A549 (cell line): ENCODE measurements around the gene CCDC171. TPM values are rescaled to one million over a fixed set of nuclear protein-coding genes. Genes with fewer than 3 reads are reported as not detected.
A peak's percentile ranks its signal among the peaks of the same experiment; 100 is the strongest.

Source experiments
- ATAC-seq, 2 experiments: fragments of 200-7000 bp in 1 of 2; fragments of >200 bp in 1 of 2; cut with Nextera tagmentation in 1 of 2; cut with Tn5 transposase in 1 of 2; 3 replicates each; pipeline versions ENCODE4 v1.8.0 to v1.9.1; 2018 to 2020; ENCODE audit warnings: mild to moderate bottlenecking in 1 of 2, moderate library complexity in 1 of 2
- CTCF ChIA-PET: fragments of 300-600 bp; sonication (Branson Sonifier 250); formaldehyde crosslinking; extraction: SDS; loops from one replicate; lab custom pipeline; 2021; ENCODE audit warnings: antibody characterized with exemption, inconsistent platforms; lab: Yijun Ruan, JAX
- POLR2A ChIA-PET: fragments of 350-600 bp; formaldehyde crosslinking; extraction: SDS; loops from one replicate; lab custom pipeline; 2021; ENCODE audit warnings: antibody characterized with exemption, inconsistent platforms; lab: Yijun Ruan, JAX
- DNase-seq, 2 experiments: peaks; one replicate each; pipeline versions ENCODE4 v3.0.0 to v3.0.0-alpha.2; 2011 to 2016; ENCODE audit warnings: low read depth in 1 of 2, low spot score in 1 of 2
- FAIRE-seq: peaks from 2 replicates; lab custom pipeline; 2011; peaks lifted over from hg19 to GRCh38; lab: Jason Lieb, UNC
- H3K27ac ChIP-seq, 2 experiments: fragments of >200 bp; sonication (Bioruptor Twin); formaldehyde crosslinking; 3 replicates each; pipeline ENCODE4 v1.5.1; 2016 to 2017
- H3K4me1 ChIP-seq: fragments of >200 bp; sonication (Bioruptor Twin); formaldehyde crosslinking; 3 replicates; pipeline ENCODE4 v1.6.1; 2016
- H3K4me2 ChIP-seq: fragments of >200 bp; sonication (Bioruptor Twin); formaldehyde crosslinking; 3 replicates; pipeline ENCODE4 v1.6.1; 2016
- H3K4me3 ChIP-seq: fragments of >200 bp; sonication (Bioruptor Twin); formaldehyde crosslinking; 3 replicates; pipeline ENCODE4 v1.5.1; 2016
- H3K9me3 ChIP-seq: fragments of >200 bp; sonication (Bioruptor Twin); formaldehyde crosslinking; 3 replicates; pipeline ENCODE4 v1.6.1; 2016
- ATOH8 ChIP-seq: fragments of 250-450 bp; sonication (Bioruptor Pico); IDR thresholded peaks from 2 replicates; pipeline ENCODE4 v1.5.0; 2020; ENCODE audit warnings: low read depth, mild to moderate bottlenecking, moderate library complexity
- CBX2 ChIP-seq: fragments of 200-600 bp; sonication (generic); IDR thresholded peaks from 2 replicates; pipeline ENCODE4 v1.6.1; 2016; ENCODE audit warnings: low read depth, mild to moderate bottlenecking, borderline replicate concordance
- CBX8 ChIP-seq: fragments of 200-600 bp; sonication (generic); IDR thresholded peaks from 2 replicates; pipeline ENCODE4 v1.6.1; 2016
- CHD2 ChIP-seq: fragments of 150-350 bp; IDR thresholded peaks from 2 replicates; pipeline ENCODE4 v1.6.1; 2014; ENCODE audit warnings: low read length; ENCODE audit not compliant: partially characterized antibody
- EHMT2 ChIP-seq: fragments of 200-600 bp; sonication (generic); IDR thresholded peaks from 2 replicates; pipeline ENCODE4 v1.6.1; 2016; ENCODE audit warnings: antibody characterized with exemption, low read depth, mild to moderate bottlenecking, moderate library complexity
- FOSL2 ChIP-seq, 2 experiments: fragments of 450-650 bp in 1 of 2; fragments of >200 bp in 1 of 2; sonication (Bioruptor Twin) in 1 of 2; formaldehyde crosslinking; IDR thresholded peaks; 2 replicates each; pipeline versions ENCODE4 v1.5.0 to v1.6.1; 2016 to 2020; ENCODE audit warnings: mild to moderate bottlenecking in 1 of 2, moderate library complexity in 1 of 2
- GATA3 ChIP-seq: IDR thresholded peaks from 2 replicates; pipeline ENCODE4 v1.6.1; 2012; ENCODE audit warnings: borderline replicate concordance
- HES2 ChIP-seq: fragments of >200 bp; sonication (Bioruptor Twin); formaldehyde crosslinking; IDR thresholded peaks from 2 replicates; pipeline ENCODE4 v1.6.1; 2016
- HMGXB4 ChIP-seq: fragments of 250-450 bp; sonication (Bioruptor Pico); IDR thresholded peaks from 2 replicates; pipeline ENCODE4 v1.5.0; 2021; ENCODE audit warnings: mild to moderate bottlenecking, moderate library complexity, borderline replicate concordance
- HOXA7 ChIP-seq: fragments of 250-450 bp; sonication (Bioruptor Pico); IDR thresholded peaks from 2 replicates; pipeline ENCODE4 v1.5.0; 2020; ENCODE audit warnings: mild to moderate bottlenecking, moderate library complexity
- HOXB5 ChIP-seq: fragments of 250-450 bp; sonication (Bioruptor Pico); IDR thresholded peaks from 2 replicates; pipeline ENCODE4 v1.5.0; 2020; ENCODE audit warnings: mild to moderate bottlenecking, moderate library complexity
- JUNB ChIP-seq: fragments of >200 bp; sonication (Bioruptor Twin); formaldehyde crosslinking; IDR thresholded peaks from 2 replicates; pipeline ENCODE4 v1.6.1; 2016
- KDM1A ChIP-seq: fragments of 200-600 bp; sonication (generic); IDR thresholded peaks from 2 replicates; pipeline ENCODE4 v1.6.1; 2016; ENCODE audit warnings: low read depth, mild to moderate bottlenecking
- KDM5A ChIP-seq: fragments of 200-600 bp; sonication (generic); IDR thresholded peaks from 2 replicates; pipeline ENCODE4 v1.6.1; 2016; ENCODE audit warnings: antibody characterized with exemption, mild to moderate bottlenecking
- MAX ChIP-seq: IDR thresholded peaks from 2 replicates; pipeline ENCODE4 v1.6.1; 2012
- MYC ChIP-seq: IDR thresholded peaks from 2 replicates; pipeline ENCODE4 v1.6.1; 2012; ENCODE audit warnings: mild to moderate bottlenecking, inconsistent platforms, low read length, improper control_type of control experiment, borderline replicate concordance
- NPAS2 ChIP-seq: fragments of 250-450 bp; sonication (Bioruptor Pico); IDR thresholded peaks from 2 replicates; pipeline ENCODE4 v1.8.0; 2022; ENCODE audit warnings: mild to moderate bottlenecking, moderate library complexity, borderline replicate concordance
- PHF8 ChIP-seq: fragments of 200-600 bp; sonication (generic); IDR thresholded peaks from 2 replicates; pipeline ENCODE4 v1.6.1; 2016; ENCODE audit warnings: low read depth, mild to moderate bottlenecking, antibody characterized with exemption, moderate library complexity, borderline replicate concordance
- POLR2A ChIP-seq: IDR thresholded peaks from 2 replicates; pipeline ENCODE4 v1.6.1; 2012; ENCODE audit warnings: mild to moderate bottlenecking, low read length
- RFX5 ChIP-seq: fragments of 450-650 bp; IDR thresholded peaks from 2 replicates; pipeline ENCODE4 v1.7.1; 2014; ENCODE audit warnings: antibody characterized with exemption, mild to moderate bottlenecking, moderate library complexity
- SREBF2 ChIP-seq: fragments of 450-650 bp; IDR thresholded peaks from 2 replicates; pipeline ENCODE4 v1.6.1; 2014; ENCODE audit warnings: mild to moderate bottlenecking, moderate library complexity
- USF2 ChIP-seq: fragments of 450-650 bp; IDR thresholded peaks from 2 replicates; pipeline ENCODE4 v1.6.1; 2014; ENCODE audit warnings: antibody characterized with exemption
- ZFP36 ChIP-seq: fragments of 450-650 bp; IDR thresholded peaks from 2 replicates; pipeline ENCODE4 v1.6.1; 2014; ENCODE audit warnings: borderline replicate concordance; ENCODE audit not compliant: partially characterized antibody
- ZNF302 ChIP-seq: fragments of 250-450 bp; sonication (Bioruptor Pico); IDR thresholded peaks from 2 replicates; pipeline ENCODE4 v1.9.0; 2021; ENCODE audit warnings: inconsistent platforms, mild to moderate bottlenecking, moderate library complexity
- WGBS: methylation state at CpG from one replicate; pipeline ENCODE4 v1.1.6; 2017; ENCODE audit errors: missing lambda C conversion rate; 5-methylcytosine and 5-hydroxymethylcytosine counted together
- polyA plus RNA-seq, 4 experiments: library from polyadenylated mRNA; depleted of rRNA in 3 of 4; stranded (reverse); fragments of >200 nt; fragmentation: RNase III in 1 of 4; extraction: RNeasy Plus Mini Kit Qiagen cat#74134 plus additional on column Dnase treatment in 1 of 4; gene quantifications; 2 replicates in 3 of 4; 3 replicates in 1 of 4; pipeline ENCODE4 v1.2.3, GENCODE V29; 2011 to 2017

CCDC171 gene
- polyA plus RNA-seq, 2 of the 4 experiments (the other 2 are of a cell fraction): 0.88 to 1.3 TPM

- H3K4me1 ChIP-seq: peaks cover 22% of the 10 kb centered on the region
- CTCF ChIA-PET: interaction anchor here (1.1 to 2.0 kb wide), 4 partner anchors 17 to 95 kb away, joined by 3 to 11 read pairs (median 4); no protein-coding TSS in a partner anchor
- no peak for DNase-seq
- no peak for ATAC-seq
- FAIRE-seq: no peak
- H3K4me2 ChIP-seq: peak overlapping the region; percentile 76
- no peak overlapping the region for H3K4me3 ChIP-seq
- H3K9me3 ChIP-seq: no peaks in the 10 kb centered on the region
- WGBS: 93% methylated on average over 1 of the region's 1 CpG
- peak overlapping the region in 1 of 2 experiments; percentile 99; a peak in 1 of 6 replicates for H3K27ac ChIP-seq
- POLR2A ChIA-PET: interaction anchor here (0.6 to 3.0 kb wide), 3 partner anchors 25 to 41 kb away, joined by 3 to 52 read pairs (median 3); partner anchors contain the start of gene CCDC171
- TF ChIP-seq EHMT2: no peak
- TF ChIP-seq ATOH8 (CRISPR knock-in tag): no peak
Observed at GRCh38 chr9:15512204-15512603, 40.6 kb upstream of the CCDC171 start.

GRCh38 chr9:15512889-15513288 is 40.0 kb upstream of the CCDC171 start:
- H3K4me2 ChIP-seq: no peak overlapping the region
- no peak overlapping the region for H3K4me3 ChIP-seq
- DNase-seq (no peak), FAIRE-seq (no peak), ATAC-seq (no peak)
- CTCF ChIA-PET: interaction anchor here (0.7 to 2.0 kb wide), 6 partner anchors 12 to 141 kb away, joined by 3 to 11 read pairs (median 3); no protein-coding TSS in a partner anchor
- H3K27ac ChIP-seq: no peak overlapping the region
- TF ChIP-seq HES2: no peak
- no peak for TF ChIP-seq NPAS2 (CRISPR knock-in tag)
- no peak for TF ChIP-seq USF2
- no peak for TF ChIP-seq ZNF302 (CRISPR knock-in tag)
- no peak for TF ChIP-seq CBX2
- no peak for TF ChIP-seq KDM1A
- TF ChIP-seq HOXA7 (CRISPR knock-in tag): no peak
- TF ChIP-seq CBX8: no peak
- TF ChIP-seq RFX5: no peak
- TF ChIP-seq MAX: no peak
- POLR2A ChIA-PET: interaction anchor here (1.3 to 1.4 kb wide), 2 partner anchors 30 to 40 kb away, joined by 3 to 8 read pairs; partner anchors contain the start of gene CCDC171
- H3K9me3 ChIP-seq: no peaks in the 10 kb centered on the region
- peaks cover 22% of the 10 kb centered on the region for H3K4me1 ChIP-seq
- 85% methylated on average over 2 of the region's 3 CpGs for WGBS

GRCh38 chr9:15513335-15513734 is 39.5 kb upstream of the CCDC171 start:
- CTCF ChIA-PET: interaction anchor here (0.7 to 2.0 kb wide), 5 partner anchors 11 to 141 kb away, joined by 3 to 11 read pairs (median 3); no protein-coding TSS in a partner anchor

GRCh38 chr9:15519831-15520230 is 33.0 kb upstream of the CCDC171 start:
- ChIA-PET POLR2A (no interaction called here), CTCF (interaction anchor here (0.8 kb wide), 1 partner anchor 10 kb away, joined by 3 read pairs; no protein-coding TSS in a partner anchor)
- no peak for DNase-seq
- Histone ChIP-seq H3K27ac (no peak overlapping the region), H3K4me2 (no peak overlapping the region), H3K9me3 (no peaks in the 10 kb centered on the region), H3K4me3 (no peak overlapping the region), H3K4me1 (no peaks in the 10 kb centered on the region)
- no peak for ATAC-seq
- no peak for FAIRE-seq
- WGBS: 80% methylated on average over 2 of the region's 2 CpGs
- TF ChIP-seq KDM5A (no peak), HOXB5 (CRISPR knock-in tag) (no peak), POLR2A (no peak), CHD2 (no peak), MAX (no peak), FOSL2 (IDR thresholded peaks at IDR 0.05) (no peak), FOSL2 (CRISPR knock-in tag; IDR thresholded peaks at IDR 0.05) (no peak), JUNB (no peak), USF2 (no peak), HMGXB4 (CRISPR knock-in tag) (no peak), MYC (no peak), PHF8 (no peak), HES2 (no peak), GATA3 (no peak), SREBF2 (no peak)

More at GRCh38 chr9:15513335-15513734, 39.5 kb upstream of the CCDC171 start:
- Histone ChIP-seq H3K4me2 (no peak overlapping the region), H3K4me1 (peaks cover 22% of the 10 kb centered on the region), H3K9me3 (no peaks in the 10 kb centered on the region), H3K27ac (no peak overlapping the region), H3K4me3 (no peak overlapping the region)
- 13% methylated on average over 1 of the region's 1 CpG for WGBS
- POLR2A ChIA-PET: interaction anchor here (1.4 kb wide), 1 partner anchor 40 kb away, joined by 8 read pairs; the partner anchor contains the start of gene CCDC171
- peak; percentile 21 to 53 for DNase-seq
- ATAC-seq: peak in 1 of 2 experiments; percentile 34; a peak in 3 of 6 replicates
- FAIRE-seq: no peak
- no peak for TF ChIP-seq ZFP36
- TF ChIP-seq KDM5A: no peak
- TF ChIP-seq, all 56 proteins: peak for 0
